ENCODE results near the gene ZNF580. TPM values are rescaled to one million over a fixed set of nuclear protein-coding genes. Genes with fewer than 3 reads are reported as not detected.

The ZNF580 gene
- total RNA-seq, 5 donors from 2014 or later (not counting 1 experiment from before 2014, with no cell fraction given) = 44.6 to 116 (median 94.2) TPM

DNA sequence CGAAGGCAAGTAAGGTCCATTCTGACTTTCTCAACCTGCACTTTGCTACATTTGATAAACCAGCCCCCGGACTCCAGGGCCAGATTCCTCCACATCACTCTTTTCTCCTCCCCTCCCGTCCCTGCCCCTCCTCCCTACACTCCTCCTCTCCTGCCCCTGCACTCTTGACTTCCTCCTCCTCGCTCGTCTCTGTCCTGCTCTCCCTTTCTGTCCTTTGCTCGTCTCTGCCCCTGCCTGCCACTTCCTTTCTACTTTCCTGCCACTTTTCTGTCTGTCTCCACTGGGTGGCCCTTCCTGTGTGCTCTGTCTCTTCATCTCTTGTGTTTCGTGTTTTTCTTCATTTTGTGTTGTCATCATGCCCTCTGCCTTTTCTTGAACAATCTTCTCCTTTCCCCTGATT, 21.0 kb downstream of the ZNF580 start:
- Mint-ChIP-seq H3K9me3 (no peaks in the 10 kb centered on the region), H3K4me3 (no peak overlapping the region), H3K4me1 (peaks cover 49 to 64% (median 56%) of the 10 kb centered on the region in 3 donors), H3K27ac (no peak overlapping the region), H3K27me3 (no peaks in the 10 kb centered on the region), H3K36me3 (peaks cover 45% of the 10 kb centered on the region)
- ATAC-seq (replicated peaks in 1 of 4) (no peak), DNase-seq (no peak)
- H3K4me3 ChIP-seq (ENCODE audit: control insufficient read depth in 1 of 2, extremely low read depth in 1 of 2, low read length in 1 of 2) = no peak overlapping the region
- POLR2A ChIA-PET = no interaction called here
- CTCF ChIA-PET = no interaction called here
- no peak overlapping the region for H3K27ac ChIP-seq (ENCODE audit: low read length)
- no peaks in the 10 kb centered on the region for H3K27me3 ChIP-seq (replicated peaks in 1 of 2; ENCODE audit: control insufficient read depth in 2 of 2, extremely low read depth in 1 of 2, insufficient read depth in 2 of 2, low read length in 1 of 2)
- H3K4me1 ChIP-seq (ENCODE audit: control insufficient read depth in 1 of 2, extremely low read depth in 1 of 2, insufficient read depth in 2 of 2, low read length in 2 of 2) = peaks cover 9 to 54% of the 10 kb centered on the region in 2 experiments
- peaks cover 16 to 88% of the 10 kb centered on the region in 2 donors for H3K36me3 ChIP-seq (ENCODE audit: control insufficient read depth in 2 of 2, extremely low read depth in 1 of 2, insufficient read depth in 1 of 2, low read length in 1 of 2)
- 69% methylated on average over 7 of the region's 7 CpGs for WGBS (ENCODE audit: insufficient coverage)
- no peaks in the 10 kb centered on the region for H3K9me3 ChIP-seq

DNA sequence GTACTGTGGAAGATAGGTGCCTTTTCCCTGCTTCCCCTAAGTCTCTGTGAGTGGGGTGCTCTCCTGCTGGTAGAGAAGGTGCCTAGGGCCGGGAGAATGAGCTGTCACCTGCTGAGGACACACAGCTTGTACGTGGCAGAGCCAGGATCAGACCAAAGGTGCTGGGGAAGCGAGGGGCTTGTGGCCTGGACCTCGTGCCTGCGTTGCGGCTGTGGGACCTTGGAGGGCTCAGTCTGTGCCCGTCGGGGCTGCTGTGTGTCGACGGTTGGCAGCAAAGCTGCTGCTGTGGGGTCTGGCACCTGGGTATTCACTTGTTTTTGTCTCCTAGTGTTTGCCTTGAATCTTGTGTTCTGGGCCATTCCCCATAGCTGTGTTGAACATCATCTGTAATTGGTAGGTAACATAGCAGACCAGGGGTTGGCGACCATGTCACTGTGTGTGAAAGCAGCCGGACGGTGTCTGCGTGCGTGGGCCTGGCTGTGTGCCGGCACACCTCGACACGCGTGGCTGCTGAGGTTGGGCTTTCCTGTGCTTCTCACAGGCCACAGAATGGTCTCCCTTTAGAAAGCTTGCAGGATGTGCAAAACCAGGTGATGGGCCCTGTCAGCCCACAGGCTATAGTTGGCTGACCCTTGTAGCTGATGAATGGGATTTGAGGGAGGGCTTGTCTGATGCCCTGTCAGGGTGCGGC, 23.2 kb downstream of the ZNF580 start:
- no peaks in the 10 kb centered on the region for H3K27me3 ChIP-seq (replicated peaks in 1 of 2; ENCODE audit: control insufficient read depth in 2 of 2, extremely low read depth in 1 of 2, insufficient read depth in 2 of 2, low read length in 1 of 2)
- DNase-seq = no peak
- Mint-ChIP-seq H3K27ac (no peak overlapping the region), H3K9me3 (no peaks in the 10 kb centered on the region), H3K36me3 (peaks cover 40% of the 10 kb centered on the region), H3K27me3 (no peaks in the 10 kb centered on the region), H3K4me1 (peaks cover 37 to 46% (median 40%) of the 10 kb centered on the region in 3 donors), H3K4me3 (no peak overlapping the region)
- WGBS (ENCODE audit: insufficient coverage) = 98% methylated on average over 19 of the region's 20 CpGs
- no peak overlapping the region for H3K4me3 ChIP-seq (ENCODE audit: control insufficient read depth in 1 of 2, extremely low read depth in 1 of 2, low read length in 1 of 2)
- no peaks in the 10 kb centered on the region for H3K9me3 ChIP-seq
- no peak for ATAC-seq (replicated peaks in 1 of 4)
- H3K4me1 ChIP-seq (ENCODE audit: control insufficient read depth in 1 of 2, extremely low read depth in 1 of 2, insufficient read depth in 2 of 2, low read length in 2 of 2) = peaks cover 0 to 47% of the 10 kb centered on the region in 2 experiments
- H3K36me3 ChIP-seq (ENCODE audit: control insufficient read depth in 2 of 2, extremely low read depth in 1 of 2, insufficient read depth in 1 of 2, low read length in 1 of 2) = peaks cover 24 to 90% of the 10 kb centered on the region in 2 donors
- CTCF ChIA-PET = no interaction called here
- H3K27ac ChIP-seq (ENCODE audit: low read length) = no peak overlapping the region
- POLR2A ChIA-PET = no interaction called here

DNA sequence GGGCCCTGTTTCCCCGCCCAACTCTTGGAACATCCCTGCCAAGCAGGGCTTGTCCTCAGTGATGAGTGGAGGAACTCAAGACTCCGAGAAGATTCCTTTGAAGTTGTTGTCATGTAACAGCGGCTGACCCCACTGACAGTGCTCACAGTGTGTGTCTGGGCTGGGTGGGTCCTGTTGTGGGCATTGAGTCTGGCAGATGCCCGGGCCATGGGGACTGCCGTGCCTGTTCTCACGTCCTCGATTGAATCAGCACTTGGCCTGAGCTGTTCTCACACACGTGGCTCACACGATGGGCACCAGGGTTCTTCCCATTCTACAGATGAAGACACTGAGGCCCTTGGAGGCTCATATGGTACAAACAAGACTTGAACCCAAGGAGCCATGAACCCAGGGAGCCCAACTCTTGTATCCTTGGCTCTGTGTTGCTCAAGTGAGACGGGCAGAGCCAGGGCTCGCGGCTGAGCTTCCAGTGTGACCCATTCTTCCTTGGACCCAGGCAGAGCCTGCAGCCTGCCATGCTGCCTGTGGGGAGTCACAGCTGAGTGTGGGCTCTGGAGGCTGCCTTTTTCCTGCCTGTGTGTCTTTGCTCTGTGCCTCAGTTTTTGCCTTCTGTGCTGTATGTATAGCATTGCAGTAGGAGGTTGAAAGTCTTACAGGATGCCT, 25.7 kb downstream of the ZNF580 start:
- 95% methylated on average over 12 of the region's 12 CpGs for WGBS (ENCODE audit: insufficient coverage)
- peaks cover 49% of the 10 kb centered on the region for H3K36me3 Mint-ChIP-seq
- ChIA-PET CTCF (interaction anchor here in 1 of 2 donors (0.6 kb wide), 1 partner anchor 197 kb away, joined by 3 read pairs; no protein-coding TSS in a partner anchor), POLR2A (no interaction called here)
- no peaks in the 10 kb centered on the region for H3K9me3 ChIP-seq
- H3K4me3 ChIP-seq (ENCODE audit: control insufficient read depth in 1 of 2, extremely low read depth in 1 of 2, low read length in 1 of 2) = no peak overlapping the region
- no peaks in the 10 kb centered on the region for H3K27me3 Mint-ChIP-seq
- no peak overlapping the region for H3K4me3 Mint-ChIP-seq
- no peak overlapping the region for H3K27ac ChIP-seq (ENCODE audit: low read length)
- peaks cover 42 to 50% (median 46%) of the 10 kb centered on the region in 3 donors for H3K4me1 Mint-ChIP-seq
- ATAC-seq (replicated peaks in 1 of 4) (no peak), DNase-seq (no peak)
- H3K36me3 ChIP-seq (ENCODE audit: control insufficient read depth in 2 of 2, extremely low read depth in 1 of 2, insufficient read depth in 1 of 2, low read length in 1 of 2) = peaks cover 37 to 87% of the 10 kb centered on the region in 2 donors
- no peaks in the 10 kb centered on the region for H3K9me3 Mint-ChIP-seq
- H3K27ac Mint-ChIP-seq = no peak overlapping the region
- no peaks in the 10 kb centered on the region for H3K27me3 ChIP-seq (replicated peaks in 1 of 2; ENCODE audit: control insufficient read depth in 2 of 2, extremely low read depth in 1 of 2, insufficient read depth in 2 of 2, low read length in 1 of 2)
- peaks cover 0 to 46% of the 10 kb centered on the region in 2 experiments for H3K4me1 ChIP-seq (ENCODE audit: control insufficient read depth in 1 of 2, extremely low read depth in 1 of 2, insufficient read depth in 2 of 2, low read length in 2 of 2)

DNA sequence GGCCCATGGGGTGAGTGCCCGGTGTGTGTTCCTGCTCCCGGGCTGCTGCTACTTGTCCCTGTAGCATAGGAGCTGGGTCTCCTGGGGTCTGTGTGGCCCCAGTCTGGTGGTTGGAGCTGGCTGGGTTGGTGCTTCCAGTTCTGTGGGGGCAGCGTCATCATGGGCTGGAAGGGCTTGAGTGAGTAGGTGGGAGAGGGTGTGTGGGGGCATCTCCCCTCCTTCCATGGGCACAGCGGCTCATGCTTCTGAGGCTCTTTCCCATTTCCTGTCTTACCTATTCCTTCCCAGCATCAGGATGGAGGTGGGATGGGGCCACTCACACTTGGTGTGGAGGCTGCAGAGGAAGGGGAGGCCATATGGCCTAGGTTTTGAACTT, 26.2 kb downstream of the ZNF580 start:
- CTCF ChIA-PET = no interaction called here
- H3K4me1 ChIP-seq (ENCODE audit: control insufficient read depth in 1 of 2, extremely low read depth in 1 of 2, insufficient read depth in 2 of 2, low read length in 2 of 2) = peaks cover 0 to 47% of the 10 kb centered on the region in 2 experiments
- POLR2A ChIA-PET = interaction anchor here in 1 of 2 donors (0.6 kb wide), 1 partner anchor 1801 kb away, joined by 3 read pairs; no protein-coding TSS in a partner anchor

DNA sequence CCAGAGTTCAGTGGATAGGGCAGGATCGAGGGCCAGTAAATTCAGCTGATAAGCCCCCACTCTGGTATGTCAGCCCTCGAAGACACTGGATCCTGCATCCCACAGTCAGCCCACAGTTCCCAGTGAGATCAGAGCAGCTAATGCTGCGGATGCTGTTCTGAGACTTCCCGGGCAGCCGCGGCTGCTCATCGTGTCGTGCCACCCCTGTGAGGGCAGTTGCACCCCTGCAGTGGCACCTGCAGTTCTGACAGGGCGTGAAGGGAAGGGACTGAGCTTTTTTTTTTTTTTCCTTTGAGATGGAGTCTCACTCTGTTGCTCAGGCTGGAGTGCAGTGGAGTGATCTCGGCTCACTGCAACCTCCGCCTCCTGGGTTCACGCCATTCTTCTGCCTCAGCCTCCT, 26.7 kb downstream of the ZNF580 start:
- H3K27me3 ChIP-seq (replicated peaks in 1 of 2; ENCODE audit: control insufficient read depth in 2 of 2, extremely low read depth in 1 of 2, insufficient read depth in 2 of 2, low read length in 1 of 2) = no peaks in the 10 kb centered on the region
- Mint-ChIP-seq H3K27ac (peak overlapping the region in 1 of 2 donors; percentile 16), H3K4me3 (no peak overlapping the region), H3K9me3 (no peaks in the 10 kb centered on the region), H3K4me1 (peaks cover 41 to 52% (median 50%) of the 10 kb centered on the region in 3 donors), H3K27me3 (no peaks in the 10 kb centered on the region), H3K36me3 (peaks cover 45% of the 10 kb centered on the region)
- H3K4me1 ChIP-seq (ENCODE audit: control insufficient read depth in 1 of 2, extremely low read depth in 1 of 2, insufficient read depth in 2 of 2, low read length in 2 of 2) = peaks cover 0 to 45% of the 10 kb centered on the region in 2 experiments
- no peak overlapping the region for H3K27ac ChIP-seq (ENCODE audit: low read length)
- ChIA-PET CTCF (interaction anchor here in 1 of 2 donors (1.4 kb wide), 1 partner anchor 11 kb away, joined by 4 read pairs; no protein-coding TSS in a partner anchor), POLR2A (interaction anchor here in 1 of 2 donors (0.6 kb wide), 1 partner anchor 1801 kb away, joined by 3 read pairs; no protein-coding TSS in a partner anchor)
- H3K4me3 ChIP-seq (ENCODE audit: control insufficient read depth in 1 of 2, extremely low read depth in 1 of 2, low read length in 1 of 2) = no peak overlapping the region
- peaks cover 33 to 78% of the 10 kb centered on the region in 2 donors for H3K36me3 ChIP-seq (ENCODE audit: control insufficient read depth in 2 of 2, extremely low read depth in 1 of 2, insufficient read depth in 1 of 2, low read length in 1 of 2)
- 97% methylated on average over 6 of the region's 12 CpGs for WGBS (ENCODE audit: insufficient coverage)
- ATAC-seq (replicated peaks in 1 of 4) = no peak
- no peak for DNase-seq
- H3K9me3 ChIP-seq = no peaks in the 10 kb centered on the region

More for the DNA sequence above, 26.2 kb downstream of the ZNF580 start:
- H3K4me1 Mint-ChIP-seq = peaks cover 39 to 48% (median 47%) of the 10 kb centered on the region in 3 donors
- H3K27ac Mint-ChIP-seq = no peak overlapping the region
- no peaks in the 10 kb centered on the region for H3K9me3 ChIP-seq
- H3K36me3 Mint-ChIP-seq = peaks cover 44% of the 10 kb centered on the region
- no peak overlapping the region for H3K4me3 Mint-ChIP-seq
- peaks cover 34 to 82% of the 10 kb centered on the region in 2 donors for H3K36me3 ChIP-seq (ENCODE audit: control insufficient read depth in 2 of 2, extremely low read depth in 1 of 2, insufficient read depth in 1 of 2, low read length in 1 of 2)
- no peak overlapping the region for H3K4me3 ChIP-seq (ENCODE audit: control insufficient read depth in 1 of 2, extremely low read depth in 1 of 2, low read length in 1 of 2)
- H3K27me3 ChIP-seq (replicated peaks in 1 of 2; ENCODE audit: control insufficient read depth in 2 of 2, extremely low read depth in 1 of 2, insufficient read depth in 2 of 2, low read length in 1 of 2) = no peaks in the 10 kb centered on the region
- WGBS (ENCODE audit: insufficient coverage) = 100% methylated on average over 2 of the region's 4 CpGs
- no peak for ATAC-seq (replicated peaks in 1 of 4)
- H3K27ac ChIP-seq (ENCODE audit: low read length) = no peak overlapping the region
- H3K9me3 Mint-ChIP-seq = no peaks in the 10 kb centered on the region
- DNase-seq = no peak
- H3K27me3 Mint-ChIP-seq = no peaks in the 10 kb centered on the region

DNA sequence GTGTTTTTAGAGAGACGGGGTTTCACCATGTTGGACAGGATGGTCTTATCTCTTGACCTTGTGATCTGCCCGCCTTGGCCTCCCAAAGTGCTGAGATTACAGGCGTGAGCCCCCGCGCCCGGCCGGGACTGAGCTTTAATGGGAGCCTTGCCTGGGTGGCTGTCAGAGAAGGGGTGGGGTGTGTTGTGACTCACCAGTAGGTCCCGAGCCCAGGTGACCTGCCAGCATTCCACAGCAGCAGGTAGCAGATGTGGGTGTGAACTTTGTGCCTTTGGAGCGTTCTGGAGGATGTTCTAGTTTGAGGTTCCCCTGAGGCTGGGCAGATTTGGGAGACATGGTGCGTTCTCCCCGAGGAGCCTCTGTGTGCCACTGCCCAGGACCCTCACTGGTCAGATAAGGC, 27.2 kb downstream of the ZNF580 start:
- peaks cover 33 to 74% of the 10 kb centered on the region in 2 donors for H3K36me3 ChIP-seq (ENCODE audit: control insufficient read depth in 2 of 2, extremely low read depth in 1 of 2, insufficient read depth in 1 of 2, low read length in 1 of 2)
- Mint-ChIP-seq H3K27me3 (no peaks in the 10 kb centered on the region), H3K36me3 (peaks cover 41% of the 10 kb centered on the region), H3K4me3 (no peak overlapping the region), H3K27ac (no peak overlapping the region), H3K4me1 (peaks cover 36 to 48% (median 46%) of the 10 kb centered on the region in 3 donors), H3K9me3 (no peaks in the 10 kb centered on the region)
- ChIA-PET POLR2A (no interaction called here), CTCF (interaction anchor here in 1 of 2 donors (1.4 kb wide), 1 partner anchor 11 kb away, joined by 4 read pairs; no protein-coding TSS in a partner anchor)
- DNase-seq (no peak), ATAC-seq (replicated peaks in 1 of 4) (no peak)
- no peak overlapping the region for H3K27ac ChIP-seq (ENCODE audit: low read length)
- H3K4me3 ChIP-seq (ENCODE audit: control insufficient read depth in 1 of 2, extremely low read depth in 1 of 2, low read length in 1 of 2) = no peak overlapping the region
- peaks cover 0 to 45% of the 10 kb centered on the region in 2 experiments for H3K4me1 ChIP-seq (ENCODE audit: control insufficient read depth in 1 of 2, extremely low read depth in 1 of 2, insufficient read depth in 2 of 2, low read length in 2 of 2)
- H3K27me3 ChIP-seq (replicated peaks in 1 of 2; ENCODE audit: control insufficient read depth in 2 of 2, extremely low read depth in 1 of 2, insufficient read depth in 2 of 2, low read length in 1 of 2) = no peaks in the 10 kb centered on the region
- WGBS (ENCODE audit: insufficient coverage) = 91% methylated on average over 9 of the region's 11 CpGs
- no peaks in the 10 kb centered on the region for H3K9me3 ChIP-seq

Measured in T-cell (primary cell).